ENCODE measurements around the gene RDH12. TPM values are rescaled to one million over a fixed set of nuclear protein-coding genes. Genes with fewer than 3 reads are reported as not detected.

RDH12 gene
- total RNA-seq = not detected in 2 replicates

GRCh38 chr14:67701492-67701891 is at the start of gene RDH12:
RDH12 (plus strand) TSS chr14:67701886; CDS start chr14:67722643, 20,757 bp downstream.

GRCh38 chr14:67674480-67675218 is 27.0 kb upstream of the RDH12 start, which contains the start of gene VTI1B:
VTI1B (minus strand) TSS chr14:67674632; CDS start chr14:67674489, 143 bp downstream.

GRCh38 chr14:67695394-67695949 is 6.2 kb upstream of the RDH12 start, which contains the start of gene RDH11:
RDH11 (minus strand) TSS chr14:67695764; CDS start chr14:67695703, 61 bp downstream.

Other genes starting within 250 kb of the RDH12 start
- 0.57 and 1.0 TPM in 2 replicates for gene TMEM229B, start 213.2 kb upstream of the RDH12 start, total RNA-seq
- 0.14 and 0.18 TPM in 2 replicates for gene PLEKHH1, start 168.6 kb upstream of the RDH12 start, total RNA-seq
- gene PIGH, start 101.6 kb upstream of the RDH12 start, total RNA-seq = 11.1 and 11.9 TPM in 2 replicates
- gene ARG2, start 82.0 kb upstream of the RDH12 start, total RNA-seq = 2.6 and 3.1 TPM in 2 replicates
- 68.1 and 87.6 TPM in 2 replicates for gene VTI1B, start 27.3 kb upstream of the RDH12 start, total RNA-seq
- gene RDH11, start 6.1 kb upstream of the RDH12 start, total RNA-seq = 116 and 125 TPM in 2 replicates
- gene ZFYVE26, start 114.7 kb downstream of the RDH12 start, total RNA-seq = 10.4 and 15.4 TPM in 2 replicates
- 6.3 and 8.2 TPM in 2 replicates for gene RAD51B, start 117.9 kb downstream of the RDH12 start, total RNA-seq